K562 (cell line): Measurements from ENCODE around the gene SHISA9. TPM values are rescaled to one million over a fixed set of nuclear protein-coding genes. Genes with fewer than 3 reads are reported as not detected.

ENCODE experiments used
- ATAC-seq: fragments of 200-7000 bp; cut with Tn5 transposase; 3 replicates; pipeline ENCODE4 v1.9.1; 2020; ENCODE audit warnings: moderate library complexity
- BruUV-seq: library from RNA; stranded (reverse); fragments of 400-500 nt; replicated peaks from 2 replicates; lab custom pipeline; 2021; lab: Mats Ljungman, UMichigan
- CTCF ChIA-PET: fragments of 300-600 bp; formaldehyde crosslinking; extraction: SDS; loops from one replicate; lab custom pipeline; 2021; ENCODE audit warnings: low intra/inter-chr PET ratio; lab: Yijun Ruan, JAX
- POLR2A ChIA-PET: fragments of 300-600, 350-650 bp; sonication (Branson Sonifier 250); formaldehyde crosslinking; extraction: SDS; loops from one replicate; lab custom pipeline; 2021; ENCODE audit warnings: antibody characterized with exemption, inconsistent platforms; lab: Yijun Ruan, JAX
- DNase-seq, 4 experiments: peaks; one replicate each; pipeline versions ENCODE4 v3.0.0 to v3.0.0-alpha.2; 2011 to 2018; ENCODE audit warnings: low spot score in 3 of 4, mixed read lengths in 3 of 4; ENCODE audit errors: extremely low read depth in 1 of 4
- FAIRE-seq: peaks from 2 replicates; lab custom pipeline; 2011; peaks lifted over from hg19 to GRCh38; lab: Jason Lieb, UNC
- H2AFZ ChIP-seq: 2 replicates; pipeline ENCODE4 v1.6.0; 2011; ENCODE audit warnings: low read depth, low read length, control low read depth, inconsistent platforms
- H3K27ac ChIP-seq: fragments of 200-600 bp; 3 replicates; pipeline ENCODE4 v1.8.0; 2011; ENCODE audit warnings: low read depth, mild to moderate bottlenecking, control low read depth, inconsistent platforms, low read length, moderate library complexity, mixed read lengths; ENCODE audit errors: extremely low read depth
- H3K27me3 ChIP-seq, 2 experiments: fragments of 300-600 bp in 1 of 2; 2 replicates in 1 of 2; 3 replicates in 1 of 2; pipeline versions ENCODE4 v1.6.0 to v1.8.0; 2011; ENCODE audit warnings: inconsistent platforms in 2 of 2, low read length in 2 of 2, mild to moderate bottlenecking in 1 of 2, mixed read lengths in 1 of 2, moderate library complexity in 1 of 2; ENCODE audit not compliant: control insufficient read depth in 2 of 2, insufficient read depth in 2 of 2
- H3K36me3 ChIP-seq: fragments of 300-600 bp; 3 replicates; pipeline ENCODE4 v1.8.0; 2011; ENCODE audit warnings: mild to moderate bottlenecking, low read length, inconsistent platforms; ENCODE audit not compliant: control insufficient read depth, insufficient read depth
- H3K4me1 ChIP-seq, 2 experiments: fragments of 200-600 bp in 1 of 2; replicated peaks in 1 of 2; 2 replicates in 1 of 2; 3 replicates in 1 of 2; pipeline versions ENCODE4 v1.5.1 to v1.8.0; 2011; ENCODE audit warnings: inconsistent platforms in 2 of 2, low read length in 2 of 2, mild to moderate bottlenecking in 1 of 2, mixed read lengths in 1 of 2, moderate library complexity in 1 of 2; ENCODE audit not compliant: control insufficient read depth in 2 of 2, insufficient read depth in 2 of 2
- H3K4me2 ChIP-seq: 2 replicates; pipeline ENCODE4 v1.6.1; 2011; ENCODE audit warnings: low read length, control low read depth, inconsistent platforms, mixed read lengths; ENCODE audit not compliant: insufficient read depth
- H3K4me3 ChIP-seq: fragments of 200-600 bp; sonication (generic), shearing (Covaris generic); 2 replicates; pipeline ENCODE4 v1.5.1; 2016; ENCODE audit warnings: control low read depth, inconsistent platforms
- H3K79me2 ChIP-seq: fragments of 200-600 bp; 3 replicates; pipeline ENCODE4 v1.8.0; 2011; ENCODE audit warnings: low read length, inconsistent platforms; ENCODE audit not compliant: control insufficient read depth, insufficient read depth
- H3K9ac ChIP-seq, 2 experiments: 2 replicates each; pipeline versions ENCODE4 v1.6.0 to v1.6.1; 2011; ENCODE audit warnings: low read depth in 2 of 2, low read length in 2 of 2, control low read depth in 1 of 2, inconsistent platforms in 1 of 2, mild to moderate bottlenecking in 1 of 2, mixed read lengths in 1 of 2; ENCODE audit not compliant: insufficient read depth in 1 of 2
- H3K9me1 ChIP-seq: one replicate; pipeline ENCODE4 v1.6.0; 2011; ENCODE audit warnings: inconsistent platforms, mild to moderate bottlenecking, low read length, moderate library complexity; ENCODE audit not compliant: control insufficient read depth, insufficient read depth
- H3K9me3 ChIP-seq: replicated peaks from 2 replicates; pipeline ENCODE4 v1.5.1; 2011; ENCODE audit warnings: low read depth, low read length, inconsistent platforms; ENCODE audit not compliant: control insufficient read depth, insufficient read depth
- H4K20me1 ChIP-seq: replicated peaks from 2 replicates; pipeline ENCODE4 v1.6.1; 2011; ENCODE audit warnings: low read length, inconsistent platforms, mixed read lengths; ENCODE audit not compliant: control insufficient read depth, insufficient read depth
- HNRNPLL ChIP-seq: fragments of 200-400 bp; formaldehyde crosslinking; IDR thresholded peaks from 2 replicates; pipeline ENCODE4 v1.6.1; 2017; ENCODE audit warnings: low read length, low read depth, mild to moderate bottlenecking; ENCODE audit not compliant: poor library complexity, severe bottlenecking
- JUNB ChIP-seq: fragments of 450-650 bp; formaldehyde crosslinking; conservative IDR thresholded peaks from 2 replicates; pipeline ENCODE4 v1.4.0; 2020; ENCODE audit warnings: mild to moderate bottlenecking
- LEF1 ChIP-seq: fragments of 450-650 bp; IDR thresholded peaks from 2 replicates; pipeline ENCODE4 v1.6.1; 2016; ENCODE audit warnings: mild to moderate bottlenecking
- PRMT5 ChIP-seq: sonication (generic); formaldehyde crosslinking; IDR thresholded peaks from 2 replicates; pipeline ENCODE4 v1.5.0; 2020; ENCODE audit warnings: missing genetic modification reagents
- YY1 ChIP-seq, 3 experiments: IDR thresholded peaks; 2 replicates each; pipeline ENCODE4 v1.6.1; 2011; ENCODE audit warnings: low read length in 2 of 3, mild to moderate bottlenecking in 2 of 3, moderate library complexity in 2 of 3, borderline replicate concordance in 1 of 3, control low read depth in 1 of 3, low read depth in 1 of 3; ENCODE audit not compliant: insufficient read depth in 3 of 3, insufficient replicate concordance in 2 of 3, control insufficient read depth in 1 of 3, insufficient read length in 1 of 3; ENCODE audit errors: extremely low read depth in 1 of 3
- ZBTB8A ChIP-seq: fragments of 450-650 bp; IDR thresholded peaks from 2 replicates; pipeline ENCODE4 v1.6.1; 2018; ENCODE audit warnings: mild to moderate bottlenecking, moderate library complexity; ENCODE audit not compliant: partially characterized antibody
- WGBS: fragments of 100-300 bp; shearing (Covaris generic); methylation state at CpG from one replicate; pipeline ENCODE4 v1.1.6; 2016; ENCODE audit warnings: low coverage, mixed read lengths; ENCODE audit not compliant: insufficient coverage; ENCODE audit errors: missing lambda C conversion rate; 5-methylcytosine and 5-hydroxymethylcytosine counted together
- in situ Hi-C: fragments of 300-500 bp; cut with MboI; formaldehyde crosslinking; loops from 4 replicates; pipeline ENCODE4 v1.15.0; 2018; ENCODE audit warnings: inconsistent platforms, mixed read lengths
- intact Hi-C: fragments of 100-400 bp; cut with micrococcal nuclease; formaldehyde crosslinking; loops from 2 replicates; pipeline ENCODE4 v1.14.2; 2022
- polyA plus RNA-seq, 8 experiments: library from polyadenylated mRNA; depleted of rRNA in 4 of 8; stranded (reverse) in 5 of 8; unstranded in 3 of 8; fragments of >200 nt; fragmentation: Nextera tagmentation in 2 of 8; fragmentation: Illumina TruSeq in 1 of 8; extraction: Ambion mirVana in 2 of 8; extraction: Trizol in 1 of 8; gene quantifications; 2 replicates each; pipeline versions ENCODE4 v1.2.1 to v1.2.3, GENCODE V29; 2011 to 2014; ENCODE audit warnings: inconsistent platforms in 1 of 8, missing spikeins in 1 of 8
- total RNA-seq, 7 experiments: library from RNA; depleted of rRNA in 6 of 7; stranded (reverse); fragments of >200 nt in 6 of 7; fragmentation: Illumina TruSeq in 2 of 7; extraction: Trizol in 2 of 7; gene quantifications; 2 replicates each; pipeline versions ENCODE4 v1.2.1 to v1.2.3, GENCODE V29; 2011 to 2021; ENCODE audit warnings: low replicate concordance in 1 of 7
- TF ChIP-seq, protein P1 (sequence below), 2 experiments: IDR thresholded peaks in 1 of 2; conservative IDR thresholded peaks in 1 of 2; 2 replicates each; pipeline ENCODE4 v1.6.1; 2016; ENCODE audit warnings: low read depth in 2 of 2, mild to moderate bottlenecking in 1 of 2, missing compliant biosample characterization in 1 of 2, missing genetic modification characterization in 1 of 2, moderate library complexity in 1 of 2

The SHISA9 gene
- total and polyA plus RNA-seq, 9 of the 15 experiments (the other 6 are each of a cell fraction or from before 2014, with no cell fraction given), result under 0.01 to 0.16 (median 0.01) TPM; not detected in 6

- TF ChIP-seq ZBTB8A (no peak), JUNB (no peak), YY1 (IDR thresholded peaks at IDR 0.05; ENCODE audit: borderline replicate concordance in 1 of 3, control insufficient read depth in 1 of 3, extremely low read depth in 1 of 3, insufficient read depth in 3 of 3, insufficient read length in 1 of 3, insufficient replicate concordance in 2 of 3, low read depth in 1 of 3, low read length in 2 of 3) (no peak)
Measured at GRCh38 chr16:13012601-13013000, 111.2 kb downstream of the SHISA9 start (continued).

DNA sequence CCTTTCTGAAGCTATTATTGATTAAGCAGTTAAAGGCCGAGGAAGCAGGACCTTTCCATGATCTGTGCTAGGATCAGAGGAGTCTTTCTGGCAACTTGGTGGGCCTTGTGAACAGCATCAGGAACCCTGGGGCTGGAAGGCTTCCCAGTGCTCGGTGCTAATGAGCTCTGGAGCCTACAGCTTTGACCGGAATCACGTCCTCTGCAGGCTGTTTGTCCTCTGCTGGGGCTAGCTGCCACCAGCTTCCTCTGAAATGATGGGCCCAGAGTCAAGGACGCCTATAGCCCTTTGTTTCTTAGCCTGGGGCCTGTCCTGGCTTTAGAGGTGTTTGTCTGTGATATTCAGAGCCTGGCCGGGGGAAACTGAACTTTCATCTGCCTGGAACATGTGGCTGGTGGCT is 111.6 kb downstream of the SHISA9 start:
- no peak for ATAC-seq
- in situ Hi-C loops (no loop called here), intact Hi-C loops (no loop called here)
- ChIA-PET POLR2A (interaction anchor here (0.7 kb wide), 1 partner anchor 44 kb away, joined by 3 read pairs; no protein-coding TSS in a partner anchor), CTCF (no interaction called here)
- no TSS peak for BruUV-seq
- 3% methylated on average over 4 of the region's 6 CpGs for WGBS
- no peak overlapping the region for H3K9ac ChIP-seq
- no peak overlapping the region for H2AFZ ChIP-seq
- no peak for DNase-seq
- no peaks in the 10 kb centered on the region for H3K79me2 ChIP-seq
- no peak for FAIRE-seq
- H3K36me3 ChIP-seq, result no peaks in the 10 kb centered on the region
- no peaks in the 10 kb centered on the region for H3K9me3 ChIP-seq
- no peaks in the 10 kb centered on the region for H3K9me1 ChIP-seq
- H3K4me3 ChIP-seq, result no peak overlapping the region
- H3K27ac ChIP-seq, result no peak overlapping the region
- peaks cover 0 to 10% of the 10 kb centered on the region in 2 experiments; a peak in 3 of 5 replicates for H3K27me3 ChIP-seq
- no peak for TF ChIP-seq HNRNPLL
- TF ChIP-seq PRMT5, result no peak
- no peak for TF ChIP-seq LEF1
- TF ChIP-seq, protein P1, sequence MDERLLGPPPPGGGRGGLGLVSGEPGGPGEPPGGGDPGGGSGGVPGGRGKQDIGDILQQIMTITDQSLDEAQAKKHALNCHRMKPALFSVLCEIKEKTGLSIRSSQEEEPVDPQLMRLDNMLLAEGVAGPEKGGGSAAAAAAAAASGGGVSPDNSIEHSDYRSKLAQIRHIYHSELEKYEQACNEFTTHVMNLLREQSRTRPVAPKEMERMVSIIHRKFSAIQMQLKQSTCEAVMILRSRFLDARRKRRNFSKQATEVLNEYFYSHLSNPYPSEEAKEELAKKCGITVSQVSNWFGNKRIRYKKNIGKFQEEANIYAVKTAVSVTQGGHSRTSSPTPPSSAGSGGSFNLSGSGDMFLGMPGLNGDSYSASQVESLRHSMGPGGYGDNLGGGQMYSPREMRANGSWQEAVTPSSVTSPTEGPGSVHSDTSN (CRISPR knock-in tag; IDR thresholded peaks at IDR 0.05; ENCODE audit: low read depth), result no peak
- TF ChIP-seq, protein P1 (tag; conservative IDR thresholded peaks at IDR 0.05; ENCODE audit: low read depth), result no peak
- no peaks in the 10 kb centered on the region for H4K20me1 ChIP-seq
- no peaks in the 10 kb centered on the region for H3K4me1 ChIP-seq
- no peak overlapping the region for H3K4me2 ChIP-seq
